Measurements from ENCODE around the gene MEIKIN. TPM values are rescaled to one million over a fixed set of nuclear protein-coding genes. Genes with fewer than 3 reads are reported as not detected.

The MEIKIN gene
- total RNA-seq, 1 donor from 2014 or later, result not detected

DNA sequence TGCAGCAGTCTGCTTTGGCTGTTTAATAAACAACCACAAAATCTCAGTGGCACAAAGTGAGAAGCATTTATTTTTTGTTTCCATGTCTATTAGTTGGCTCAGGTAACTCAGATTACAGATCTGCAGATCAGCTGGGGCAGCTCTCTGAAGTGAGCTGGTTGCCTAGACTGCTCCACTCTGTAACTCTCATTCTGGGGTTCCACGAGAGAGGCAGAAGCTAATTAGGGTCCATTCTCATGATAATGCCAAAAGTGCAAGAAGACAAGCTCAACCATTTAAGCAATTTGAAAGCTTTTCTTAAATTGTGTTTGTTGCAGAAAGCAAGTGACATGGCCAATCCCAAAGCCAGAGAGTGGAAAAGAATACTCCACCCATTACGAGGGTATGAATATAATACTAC lies 13.2 kb downstream of the MEIKIN start:
- no peak overlapping the region for H3K27ac Mint-ChIP-seq (ENCODE audit: unreplicated experiment)
- TF ChIP-seq, protein P1, sequence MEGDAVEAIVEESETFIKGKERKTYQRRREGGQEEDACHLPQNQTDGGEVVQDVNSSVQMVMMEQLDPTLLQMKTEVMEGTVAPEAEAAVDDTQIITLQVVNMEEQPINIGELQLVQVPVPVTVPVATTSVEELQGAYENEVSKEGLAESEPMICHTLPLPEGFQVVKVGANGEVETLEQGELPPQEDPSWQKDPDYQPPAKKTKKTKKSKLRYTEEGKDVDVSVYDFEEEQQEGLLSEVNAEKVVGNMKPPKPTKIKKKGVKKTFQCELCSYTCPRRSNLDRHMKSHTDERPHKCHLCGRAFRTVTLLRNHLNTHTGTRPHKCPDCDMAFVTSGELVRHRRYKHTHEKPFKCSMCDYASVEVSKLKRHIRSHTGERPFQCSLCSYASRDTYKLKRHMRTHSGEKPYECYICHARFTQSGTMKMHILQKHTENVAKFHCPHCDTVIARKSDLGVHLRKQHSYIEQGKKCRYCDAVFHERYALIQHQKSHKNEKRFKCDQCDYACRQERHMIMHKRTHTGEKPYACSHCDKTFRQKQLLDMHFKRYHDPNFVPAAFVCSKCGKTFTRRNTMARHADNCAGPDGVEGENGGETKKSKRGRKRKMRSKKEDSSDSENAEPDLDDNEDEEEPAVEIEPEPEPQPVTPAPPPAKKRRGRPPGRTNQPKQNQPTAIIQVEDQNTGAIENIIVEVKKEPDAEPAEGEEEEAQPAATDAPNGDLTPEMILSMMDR (IDR thresholded peaks at IDR 0.05; ENCODE audit: unreplicated experiment), result no peak
- H3K4me3 Mint-ChIP-seq (ENCODE audit: unreplicated experiment), result no peak overlapping the region
- peaks cover 10% of the 10 kb centered on the region for H3K9me3 Mint-ChIP-seq (ENCODE audit: unreplicated experiment)
- peaks cover 5% of the 10 kb centered on the region for H3K4me1 Mint-ChIP-seq (ENCODE audit: unreplicated experiment)
- H3K36me3 Mint-ChIP-seq (ENCODE audit: low read depth, unreplicated experiment), result no peaks in the 10 kb centered on the region
- no peak for DNase-seq (ENCODE audit: low spot score)
- H3K27me3 Mint-ChIP-seq (ENCODE audit: unreplicated experiment), result no peaks in the 10 kb centered on the region

DNA sequence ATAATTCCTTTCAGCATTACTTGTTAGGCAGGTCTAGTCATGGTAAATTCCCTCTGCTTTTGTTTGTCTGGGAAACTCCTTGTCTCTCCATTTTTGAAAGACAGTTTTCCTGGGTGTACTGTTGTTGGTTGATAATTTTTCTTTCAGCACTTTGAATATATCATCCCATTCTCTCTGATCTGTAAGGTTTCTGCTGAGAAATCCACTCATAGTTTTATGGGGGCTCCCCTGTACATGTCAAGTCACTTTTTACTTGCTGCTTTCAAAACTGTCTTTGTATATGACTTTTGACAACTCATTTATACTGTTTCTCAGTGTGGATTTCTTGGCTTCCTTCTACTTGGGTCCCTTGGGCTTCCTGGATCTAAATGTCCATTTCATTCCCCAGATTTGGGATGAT lies 16.5 kb downstream of the MEIKIN start:
- peaks cover 10% of the 10 kb centered on the region for H3K9me3 Mint-ChIP-seq (ENCODE audit: unreplicated experiment)
- H3K27me3 Mint-ChIP-seq (ENCODE audit: unreplicated experiment), result no peaks in the 10 kb centered on the region
- H3K27ac Mint-ChIP-seq (ENCODE audit: unreplicated experiment), result no peak overlapping the region
- no peaks in the 10 kb centered on the region for H3K36me3 Mint-ChIP-seq (ENCODE audit: low read depth, unreplicated experiment)
- DNase-seq (ENCODE audit: low spot score), result no peak
- TF ChIP-seq, protein P1 (IDR thresholded peaks at IDR 0.05; ENCODE audit: unreplicated experiment), result no peak
- H3K4me3 Mint-ChIP-seq (ENCODE audit: unreplicated experiment), result no peak overlapping the region
- no peaks in the 10 kb centered on the region for H3K4me1 Mint-ChIP-seq (ENCODE audit: unreplicated experiment)

DNA sequence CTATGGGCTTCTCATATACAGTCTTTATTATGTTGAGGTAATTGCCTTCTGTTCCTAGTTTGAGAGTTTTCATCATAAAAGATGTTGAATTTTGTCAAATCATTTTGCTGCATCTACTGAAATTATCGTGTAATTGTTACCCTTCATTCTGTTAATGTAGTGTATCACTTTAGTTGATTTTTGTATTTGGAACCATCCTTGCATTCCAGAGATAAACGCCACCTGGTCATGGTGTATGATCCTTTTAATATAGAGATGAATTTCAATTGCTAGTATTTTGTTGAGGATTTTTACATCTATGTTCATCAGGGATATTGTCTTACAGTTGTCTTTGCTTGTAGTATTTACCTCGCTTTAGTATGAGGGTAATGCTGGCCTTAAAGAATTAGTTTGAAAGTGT lies 19.3 kb downstream of the MEIKIN start:
- DNase-seq (ENCODE audit: low spot score), result no peak
- TF ChIP-seq, protein P1 (IDR thresholded peaks at IDR 0.05; ENCODE audit: unreplicated experiment), result no peak
- H3K36me3 Mint-ChIP-seq (ENCODE audit: low read depth, unreplicated experiment), result no peaks in the 10 kb centered on the region
- H3K4me3 Mint-ChIP-seq (ENCODE audit: unreplicated experiment), result no peak overlapping the region
- no peaks in the 10 kb centered on the region for H3K27me3 Mint-ChIP-seq (ENCODE audit: unreplicated experiment)
- H3K27ac Mint-ChIP-seq (ENCODE audit: unreplicated experiment), result no peak overlapping the region
- H3K9me3 Mint-ChIP-seq (ENCODE audit: unreplicated experiment), result peaks cover 10% of the 10 kb centered on the region
- no peaks in the 10 kb centered on the region for H3K4me1 Mint-ChIP-seq (ENCODE audit: unreplicated experiment)

DNA sequence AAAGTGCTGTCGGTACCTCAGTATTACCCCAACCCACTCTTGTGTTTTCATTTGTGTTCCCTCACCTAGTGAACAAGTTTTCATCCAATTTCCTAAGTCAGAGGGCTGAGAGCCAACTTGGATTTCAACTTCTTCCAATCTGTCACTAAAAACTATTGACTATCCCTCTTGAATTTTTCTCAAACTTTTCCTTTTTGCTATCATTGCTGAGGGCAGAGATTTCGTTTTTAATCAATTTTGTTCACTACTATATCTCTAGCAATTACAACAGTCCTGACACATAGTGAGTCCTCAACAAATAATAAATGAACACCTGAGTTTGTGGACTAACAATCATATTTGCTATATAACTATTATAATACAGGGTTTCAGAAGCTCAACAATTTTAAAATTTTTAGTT lies 29.0 kb downstream of the MEIKIN start:
- no peaks in the 10 kb centered on the region for H3K36me3 Mint-ChIP-seq (ENCODE audit: low read depth, unreplicated experiment)
- no peak for DNase-seq (ENCODE audit: low spot score)
- no peak overlapping the region for H3K4me3 Mint-ChIP-seq (ENCODE audit: unreplicated experiment)
- H3K27me3 Mint-ChIP-seq (ENCODE audit: unreplicated experiment), result no peaks in the 10 kb centered on the region
- H3K27ac Mint-ChIP-seq (ENCODE audit: unreplicated experiment), result no peak overlapping the region
- H3K9me3 Mint-ChIP-seq (ENCODE audit: unreplicated experiment), result no peaks in the 10 kb centered on the region
- TF ChIP-seq, protein P1 (IDR thresholded peaks at IDR 0.05; ENCODE audit: unreplicated experiment), result no peak
- no peaks in the 10 kb centered on the region for H3K4me1 Mint-ChIP-seq (ENCODE audit: unreplicated experiment)

DNA sequence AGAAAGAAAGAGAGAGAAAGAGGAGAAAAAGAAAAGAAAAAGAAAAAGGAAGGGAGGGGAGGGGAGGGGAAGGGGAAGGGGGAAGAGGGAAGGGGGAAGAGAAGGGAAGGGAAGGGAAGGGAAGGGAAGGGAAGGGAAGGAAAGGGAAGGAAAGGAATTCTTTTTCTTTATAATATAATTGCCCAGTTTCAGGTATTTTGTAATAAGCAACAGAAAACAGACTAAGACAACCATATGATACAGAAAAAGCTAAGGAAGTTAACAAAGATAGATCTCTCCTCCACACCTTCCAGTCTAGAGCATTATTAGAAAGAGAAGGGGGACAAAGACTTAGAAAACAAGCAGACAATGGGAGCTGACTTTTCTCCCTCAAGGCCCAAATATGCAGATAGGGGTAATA lies 31.0 kb downstream of the MEIKIN start:
- Mint-ChIP-seq H3K36me3 (ENCODE audit: low read depth, unreplicated experiment) (no peaks in the 10 kb centered on the region), H3K4me3 (ENCODE audit: unreplicated experiment) (no peak overlapping the region), H3K9me3 (ENCODE audit: unreplicated experiment) (no peaks in the 10 kb centered on the region), H3K27ac (ENCODE audit: unreplicated experiment) (no peak overlapping the region), H3K27me3 (ENCODE audit: unreplicated experiment) (no peaks in the 10 kb centered on the region), H3K4me1 (ENCODE audit: unreplicated experiment) (no peaks in the 10 kb centered on the region)
- no peak for DNase-seq (ENCODE audit: low spot score)
- TF ChIP-seq, protein P1 (IDR thresholded peaks at IDR 0.05; ENCODE audit: unreplicated experiment), result no peak
